Effector CD4-positive, alpha-beta T cell (primary cell): ENCODE results near the gene ECPAS.
"Not testable (repeated sequence)": the region's sequence is repeated elsewhere in the genome, so short reads cannot be mapped to it uniquely, and the experiment has no call there.

Experiments used
- DNase-seq: peaks from one replicate; pipeline ENCODE4 v3.0.0-alpha.2; 2020

Gene ECPAS

GRCh38 chr9:111467778-111468367 is 16.3 kb downstream of the ECPAS start:
- no peak for DNase-seq

DNA sequence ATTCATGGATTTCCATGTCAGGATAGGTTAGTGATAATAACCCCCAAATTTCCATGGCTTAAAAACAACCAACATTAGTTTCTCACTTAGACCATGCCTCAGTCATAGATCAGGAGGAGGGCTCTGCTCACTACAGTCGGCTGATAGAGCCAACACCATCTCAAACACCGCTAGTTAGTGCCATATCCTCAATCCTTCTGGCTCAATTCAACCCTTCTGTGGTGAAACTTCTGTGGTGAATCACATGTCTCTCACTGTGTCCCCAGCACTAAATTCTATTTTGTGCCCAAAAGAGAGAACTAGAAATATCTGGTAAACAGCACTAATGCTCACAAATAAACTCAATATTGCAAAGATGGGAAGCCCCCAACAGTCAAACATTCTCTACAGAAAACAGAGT is 21.1 kb downstream of the ECPAS start:
- no peak for DNase-seq

DNA sequence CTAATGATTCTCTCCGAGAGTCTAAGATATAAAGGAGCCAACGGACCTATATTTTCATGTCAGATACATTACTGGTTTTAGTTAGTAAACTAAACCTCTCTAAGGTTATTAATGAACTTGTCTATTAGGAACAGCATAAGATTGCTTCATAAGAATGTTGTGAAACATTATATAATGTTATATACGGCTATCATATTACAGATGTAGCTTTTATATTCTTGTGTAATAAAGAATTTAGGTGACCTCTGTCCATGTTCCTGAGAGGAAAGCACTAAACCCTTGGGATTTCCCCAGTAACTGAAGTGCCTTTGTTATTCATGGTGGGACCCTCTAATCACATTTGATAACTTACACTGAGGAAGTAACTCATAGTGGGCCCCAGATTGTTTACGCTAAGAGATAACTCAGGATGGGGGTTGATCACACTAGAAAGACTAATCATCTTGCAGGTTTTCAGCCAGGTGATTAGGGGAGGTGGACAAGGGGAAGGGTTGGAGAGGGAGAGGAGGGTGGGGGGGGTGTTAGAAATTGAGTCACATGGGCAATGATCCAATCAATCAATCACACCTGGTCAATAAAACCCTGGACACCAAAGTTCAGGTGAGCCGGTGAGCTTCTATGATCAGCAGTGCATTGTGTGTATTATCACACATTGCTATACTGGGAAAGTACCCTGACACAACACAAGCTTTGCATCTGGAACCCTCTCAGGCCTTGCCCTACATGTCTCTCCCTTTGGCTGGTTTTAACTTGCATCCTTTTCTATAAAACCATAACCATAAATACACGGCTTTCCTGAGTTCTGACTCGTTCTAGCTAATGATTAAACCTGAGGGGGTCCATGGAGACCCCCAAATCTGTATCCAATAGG is 25.8 kb downstream of the ECPAS start:
- no peak for DNase-seq

- DNase-seq = no peak
These were observed 27.7 kb downstream of the ECPAS start for GRCh38 chr9:111456529-111456928.

- no peak for DNase-seq
These were observed 28.5 kb downstream of the ECPAS start for GRCh38 chr9:111455638-111456037.

- DNase-seq = no peak
These were observed 29.4 kb downstream of the ECPAS start for GRCh38 chr9:111454751-111455150.

- DNase-seq = no peak
These were observed 32.6 kb downstream of the ECPAS start for GRCh38 chr9:111451570-111451969.

GRCh38 chr9:111450124-111450523 is 34.1 kb downstream of the ECPAS start:
- DNase-seq = no peak

DNA sequence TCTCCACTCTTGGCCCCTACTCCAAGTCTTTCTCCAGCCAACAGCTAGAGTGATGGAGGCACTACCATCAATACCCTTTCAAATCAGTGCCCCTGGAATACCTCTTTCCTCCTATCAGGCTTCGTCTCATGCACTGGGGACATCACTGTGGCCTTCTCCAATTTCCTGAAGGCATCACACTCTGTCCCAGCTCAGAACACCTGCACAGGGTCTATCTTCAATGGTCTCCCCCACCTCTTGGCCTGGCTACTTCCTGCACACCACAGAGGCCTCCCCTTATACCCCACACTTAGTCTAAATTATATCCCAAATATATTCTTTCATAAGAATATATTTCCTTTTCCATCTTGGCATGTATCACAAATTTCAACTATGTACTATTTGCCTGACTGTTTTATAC is 34.5 kb downstream of the ECPAS start:
- DNase-seq = no peak

- DNase-seq = not testable (repeated sequence)
These were observed 38.4 kb downstream of the ECPAS start for GRCh38 chr9:111445799-111446198.

DNA sequence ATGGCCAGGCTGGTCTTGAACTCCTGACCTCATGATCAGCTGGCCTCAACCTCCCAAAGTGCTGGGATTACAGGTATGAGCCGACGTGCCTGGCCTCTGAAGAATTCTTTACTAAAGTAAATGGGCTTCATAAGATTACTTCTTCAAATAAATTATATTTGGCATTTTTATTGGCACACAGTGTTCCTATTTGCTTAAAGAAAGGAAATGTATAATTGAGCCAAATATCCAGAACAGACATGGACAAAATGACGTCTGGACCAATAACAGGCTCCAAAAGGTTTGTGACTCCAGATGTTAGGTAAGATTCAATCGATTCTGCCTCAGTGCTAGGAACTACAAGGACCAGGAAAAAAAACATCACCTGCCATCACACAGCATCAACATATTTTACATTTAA is 40.7 kb downstream of the ECPAS start:
- DNase-seq = no peak

- no peak for DNase-seq
These were observed 41.7 kb downstream of the ECPAS start for GRCh38 chr9:111442360-111443027.

DNA sequence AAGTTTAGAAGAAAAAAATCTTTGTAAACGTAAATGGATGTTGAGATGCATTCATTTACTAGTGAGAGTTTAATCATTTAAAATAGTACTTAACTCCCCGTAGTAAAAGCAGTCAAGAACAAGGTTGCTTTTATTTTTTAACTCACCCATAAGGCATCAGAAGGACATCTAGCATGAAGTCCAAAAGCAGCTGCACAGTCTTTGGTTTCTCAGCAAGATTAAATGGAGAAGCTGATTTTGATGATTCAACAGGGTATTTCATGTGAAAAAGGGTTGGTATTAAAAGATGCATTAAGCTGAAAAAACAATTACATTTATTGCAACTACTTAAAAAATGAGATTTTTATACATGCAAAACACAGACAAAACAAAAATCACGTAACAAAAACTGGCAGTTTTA is 44.0 kb downstream of the ECPAS start:
- no peak for DNase-seq

DNA sequence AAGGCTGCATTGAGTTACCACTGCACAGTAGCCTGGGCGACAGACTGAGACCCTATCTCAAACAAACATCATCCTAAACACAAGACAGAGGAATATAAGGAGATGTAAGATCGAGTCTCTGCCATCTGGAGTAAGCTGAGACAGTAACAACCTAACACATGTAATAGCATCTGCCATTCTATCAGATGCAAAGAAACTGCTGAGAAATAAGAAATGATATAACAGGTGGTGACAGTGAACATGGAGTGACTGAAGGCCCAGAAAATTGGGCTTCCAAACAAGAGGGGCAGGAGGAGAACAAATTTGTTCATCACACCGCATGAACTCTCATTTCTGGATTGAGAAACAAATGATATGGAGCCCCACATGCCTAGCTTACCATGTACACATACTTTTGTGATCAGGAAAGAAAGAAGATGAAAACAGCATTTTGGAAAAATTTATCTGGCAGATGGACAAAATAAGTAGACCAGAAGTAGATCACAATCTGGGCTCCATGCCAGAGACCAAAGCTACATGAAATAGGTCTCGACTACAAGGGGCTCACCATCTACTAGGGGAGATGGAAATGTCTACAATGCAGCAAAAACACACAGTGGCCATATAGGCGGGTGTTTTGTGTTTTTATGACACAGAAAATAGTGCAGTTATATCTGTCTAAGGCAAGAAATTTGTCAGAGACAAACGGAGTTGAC is 45.5 kb downstream of the ECPAS start:
- DNase-seq = no peak

DNA sequence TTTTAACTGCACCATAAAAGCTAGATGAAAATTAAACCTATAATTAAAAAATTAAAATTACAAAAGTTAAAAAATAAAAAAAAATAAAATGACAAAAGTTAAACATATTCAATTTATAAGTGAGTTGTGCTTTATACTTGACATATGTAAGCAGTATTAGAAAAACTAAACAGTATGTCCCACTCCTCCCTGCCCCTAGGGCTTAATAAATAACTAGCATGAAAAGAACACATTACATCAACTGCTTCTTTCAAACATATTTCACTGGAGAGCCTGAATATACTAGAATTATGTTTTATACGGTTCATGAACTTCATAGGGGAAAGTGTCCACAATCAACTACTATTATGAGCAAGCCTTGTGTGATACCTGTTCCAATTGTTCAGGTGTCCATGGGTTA is 47.6 kb downstream of the ECPAS start:
- DNase-seq = no peak

- DNase-seq = no peak
These were observed 51.1 kb downstream of the ECPAS start for GRCh38 chr9:111433082-111433481.

- no peak for DNase-seq
These were observed 52.5 kb downstream of the ECPAS start for GRCh38 chr9:111431684-111432083.

- DNase-seq = no peak
These were observed 55.0 kb downstream of the ECPAS start for GRCh38 chr9:111429175-111429574.

DNA sequence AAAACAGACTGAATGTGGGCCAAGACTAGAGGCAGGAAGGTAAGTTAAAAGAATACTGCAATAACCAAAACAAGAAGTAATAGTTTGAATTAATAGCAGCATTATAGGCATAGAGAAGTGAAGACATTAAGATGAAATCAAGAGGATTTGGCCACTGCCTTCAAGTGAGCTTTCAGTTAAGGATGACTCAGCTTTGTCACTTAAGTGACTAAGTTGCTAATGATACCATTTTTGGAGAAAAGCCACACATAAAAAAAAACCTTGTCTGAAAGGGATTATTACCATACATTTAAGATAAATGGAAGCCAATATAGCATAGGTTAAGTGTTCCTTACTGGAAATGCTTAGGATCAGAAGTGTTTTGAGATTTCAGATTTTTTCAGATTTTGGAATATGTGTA is 57.0 kb downstream of the ECPAS start:
- no peak for DNase-seq

- no peak for DNase-seq
These were observed 60.8 kb downstream of the ECPAS start for GRCh38 chr9:111423389-111423788.

DNA sequence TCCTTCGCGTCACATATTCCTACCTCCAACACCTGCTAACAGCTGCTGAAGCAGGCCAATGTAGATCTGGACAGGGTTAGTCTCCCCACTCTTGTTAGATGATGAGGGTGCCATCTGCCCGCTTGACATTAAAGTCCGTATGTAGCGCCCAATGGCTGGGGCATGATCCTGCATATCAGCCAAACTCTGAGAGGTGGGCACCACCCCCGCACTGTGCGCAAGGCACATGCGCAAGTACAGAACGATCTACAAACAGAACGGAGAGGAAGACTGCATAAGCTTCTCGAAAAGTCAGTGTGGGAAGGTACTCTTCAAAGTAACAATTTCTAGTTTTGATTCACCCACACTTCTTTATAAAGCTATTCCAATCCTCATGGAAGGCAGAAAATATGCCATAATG is 69.8 kb downstream of the ECPAS start:
- DNase-seq = no peak

GRCh38 chr9:111413996-111414395 is 70.2 kb downstream of the ECPAS start:
- no peak for DNase-seq

- DNase-seq = no peak
These were observed 71.9 kb downstream of the ECPAS start for GRCh38 chr9:111412280-111412679.
